Embryonic facial prominence (tissue), 1 donor: ENCODE data around the gene EFHD1.
"Not testable (repeated sequence)": the region's sequence is repeated elsewhere in the genome, so short reads cannot be mapped to it uniquely, and the experiment has no call there.

Source experiments
- DNase-seq: peaks from one replicate; pipeline ENCODE4 v3.0.0-alpha.2; 2016; ENCODE audit errors: extremely low spot score

Gene EFHD1

GRCh38 chr2:232693344-232693743 is 59.9 kb downstream of the EFHD1 start:
- DNase-seq: no peak

- DNase-seq: no peak
These were observed 63.2 kb downstream of the EFHD1 start for GRCh38 chr2:232696609-232697058.

- DNase-seq: peak; percentile 92
These were observed 63.8 kb downstream of the EFHD1 start, which contains the start of gene GIGYF2 for GRCh38 chr2:232697059-232697806. TSS of gene GIGYF2 (plus strand) at chr2:232697331. CDS start at chr2:232735198, 37,867 bp downstream.

GRCh38 chr2:232697807-232698110 is 64.4 kb downstream of the EFHD1 start:
- no peak for DNase-seq

- DNase-seq: no peak
These were observed 65.2 kb downstream of the EFHD1 start for GRCh38 chr2:232698556-232699091.

GRCh38 chr2:232699110-232699509 is 65.7 kb downstream of the EFHD1 start:
- no peak for DNase-seq

GRCh38 chr2:232700154-232700553 is 66.8 kb downstream of the EFHD1 start:
- DNase-seq: no peak

GRCh38 chr2:232707076-232707475 is 73.7 kb downstream of the EFHD1 start:
- DNase-seq: no peak

- no peak for DNase-seq
These were observed 80.1 kb downstream of the EFHD1 start for GRCh38 chr2:232713505-232713904.

- no peak for DNase-seq
These were observed 81.6 kb downstream of the EFHD1 start for GRCh38 chr2:232714969-232715368.

- DNase-seq: not testable (repeated sequence)
These were observed 86.7 kb downstream of the EFHD1 start for GRCh38 chr2:232720056-232720455.

- DNase-seq: no peak
These were observed 87.9 kb downstream of the EFHD1 start for GRCh38 chr2:232721261-232721660.

GRCh38 chr2:232721882-232722281 is 88.5 kb downstream of the EFHD1 start:
- no peak for DNase-seq

GRCh38 chr2:232723027-232723426 is 89.6 kb downstream of the EFHD1 start:
- no peak for DNase-seq

GRCh38 chr2:232728785-232729184 is 95.4 kb downstream of the EFHD1 start:
- no peak for DNase-seq

GRCh38 chr2:232731470-232731869 is 98.1 kb downstream of the EFHD1 start:
- DNase-seq: no peak
